BLaER1 treated with 17β-estradiol and CSF1 and Interleukin-3, amounts not matched to agents 10 nM and 100 nM (cell line): ENCODE measurements around the gene FKBP1A.
A peak's percentile ranks its signal among the peaks of the same experiment; 100 is the strongest.

ENCODE experiments used
- H3K27ac ChIP-seq, 11 experiments: shearing (Covaris generic); formaldehyde crosslinking; 2 replicates each; pipeline ENCODE4 v1.8.1; 2022
- H3K27me3 ChIP-seq, 11 experiments: shearing (Covaris generic); formaldehyde crosslinking; 2 replicates each; pipeline ENCODE4 v1.8.1; 2022
- H3K36me3 ChIP-seq, 11 experiments: shearing (Covaris generic); formaldehyde crosslinking; 2 replicates each; pipeline ENCODE4 v1.8.1; 2022
- H3K4me1 ChIP-seq, 10 experiments: shearing (Covaris generic); formaldehyde crosslinking; 2 replicates each; pipeline ENCODE4 v1.8.1; 2022
- H3K4me2 ChIP-seq, 11 experiments: shearing (Covaris generic); formaldehyde crosslinking; 2 replicates each; pipeline ENCODE4 v1.8.1; 2022
- H3K4me3 ChIP-seq, 10 experiments: shearing (Covaris generic); formaldehyde crosslinking; 2 replicates each; pipeline ENCODE4 v1.8.1; 2022
- H3K9ac ChIP-seq, 11 experiments: shearing (Covaris generic); formaldehyde crosslinking; 2 replicates each; pipeline ENCODE4 v1.8.1; 2022
- H3K9me3 ChIP-seq, 11 experiments: shearing (Covaris generic); formaldehyde crosslinking; replicated peaks in 1 of 11; 2 replicates each; pipeline ENCODE4 v1.8.1; 2022
- H4K20me1 ChIP-seq, 11 experiments: shearing (Covaris generic); formaldehyde crosslinking; 2 replicates each; pipeline ENCODE4 v1.8.1; 2022
- Cebpa-rat ChIP-seq, 11 experiments: shearing (Covaris generic); IDR thresholded peaks; 2 replicates each; pipeline ENCODE4 v1.8.1; 2022

FKBP1A gene

GRCh38 chr20:1392693-1393506, at the start of gene FKBP1A:
Gene FKBP1A, minus strand, starts transcription at chr20:1393054. Its CDS starts 56 bp downstream, at chr20:1392998.
- peak within 1 kb of the TSS; percentile 82 to 96 (median 88) for H3K27ac ChIP-seq

DNA sequence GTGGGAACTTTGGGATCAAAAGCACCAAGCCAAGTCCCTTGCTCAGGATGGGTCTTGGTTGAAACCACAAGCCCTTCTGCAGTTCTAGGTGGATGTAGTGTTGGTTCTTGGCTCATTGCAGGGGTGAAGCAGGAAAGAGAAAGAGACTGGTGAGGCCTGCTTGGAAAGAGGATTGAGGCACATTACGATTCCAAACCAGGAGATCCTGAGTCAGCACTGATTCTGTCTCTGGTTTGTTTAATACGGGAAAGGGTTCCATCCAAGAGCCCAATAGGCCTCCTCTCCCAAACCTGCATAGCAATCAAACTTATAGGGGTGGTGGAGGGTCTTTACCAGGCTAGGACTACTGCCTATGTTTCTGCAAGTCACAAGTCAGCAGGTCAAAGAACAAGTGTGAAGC, 49.5 kb upstream of the FKBP1A start:
- Histone ChIP-seq H3K4me2 (peak overlapping the region in 7 of 11 experiments; percentile 73 to 88 (median 83); a peak in 11 of 22 replicates), H3K27me3 (no peaks in the 10 kb centered on the region), H3K9ac (no peak overlapping the region), H3K4me3 (no peak overlapping the region), H3K27ac (no peak overlapping the region), H3K4me1 (peaks cover 11 to 71% (median 54%) of the 10 kb centered on the region in 10 experiments; a peak in 19 of 20 replicates), H4K20me1 (peaks cover 36 to 96% (median 67%) of the 10 kb centered on the region in 11 experiments; a peak in 21 of 22 replicates), H3K36me3 (peaks cover 57 to 83% (median 75%) of the 10 kb centered on the region in 11 experiments), H3K9me3 (no peaks in the 10 kb centered on the region)
- TF ChIP-seq Cebpa-rat (IDR thresholded peaks at IDR 0.05), result no peak

More at GRCh38 chr20:1392693-1393506, at the start of gene FKBP1A:
- peak within 1 kb of the TSS; percentile 77 to 99 (median 96) for H3K4me2 ChIP-seq
- no peak for TF ChIP-seq Cebpa-rat (IDR thresholded peaks at IDR 0.05)
- peaks cover under 1 to 23% (median 11%) of the 10 kb centered on the region in 11 experiments; a peak in 15 of 22 replicates for H3K36me3 ChIP-seq
- H3K4me1 ChIP-seq, result peaks cover 62 to 88% (median 84%) of the 10 kb centered on the region in 10 experiments
- H3K4me3 ChIP-seq, result peak within 1 kb of the TSS; percentile 73 to 97 (median 88)
- H4K20me1 ChIP-seq, result peaks cover 38 to 46% (median 43%) of the 10 kb centered on the region in 11 experiments
- H3K27me3 ChIP-seq, result no peaks in the 10 kb centered on the region
- peak within 1 kb of the TSS; percentile 84 to 95 (median 91) for H3K9ac ChIP-seq
- 0 out of 22 replicates have a peak, but pooled peaks cover 0 to 5% (median 0%) of the 10 kb centered on the region in 11 experiments for H3K9me3 ChIP-seq

DNA sequence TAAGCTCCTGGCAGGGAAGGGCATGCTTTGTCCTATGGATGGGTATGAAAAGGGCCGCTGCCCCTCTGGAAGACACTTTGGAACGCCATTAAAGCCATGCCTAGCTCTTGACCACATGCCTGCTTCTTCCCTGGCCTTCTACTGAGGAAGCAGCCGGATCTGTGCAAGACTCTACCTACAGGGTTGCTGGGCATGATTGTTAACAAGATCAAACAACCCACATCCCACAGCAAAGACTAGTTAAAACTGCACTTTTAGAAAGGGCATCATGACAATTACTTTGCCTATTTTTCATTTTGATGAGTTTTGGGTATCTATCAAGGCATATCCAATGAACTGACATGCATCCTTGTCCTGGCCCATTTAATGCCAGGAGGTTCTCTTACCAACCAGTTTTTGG, 48.3 kb upstream of the FKBP1A start:
- TF ChIP-seq Cebpa-rat (IDR thresholded peaks at IDR 0.05), result no peak
- no peak overlapping the region for H3K4me3 ChIP-seq
- peaks cover 11 to 81% (median 55%) of the 10 kb centered on the region in 10 experiments; a peak in 19 of 20 replicates for H3K4me1 ChIP-seq
- H3K4me2 ChIP-seq, result peak overlapping the region in 3 of 11 experiments; percentile 2 to 17 (median 13); a peak in 3 of 22 replicates
- H3K9ac ChIP-seq, result 0 out of 22 replicates have a peak overlapping the region, but pooled peaks of 1 of the 11 experiments have one; percentile 14
- no peak overlapping the region for H3K27ac ChIP-seq
- H3K36me3 ChIP-seq, result peaks cover 45 to 71% (median 63%) of the 10 kb centered on the region in 11 experiments
- peaks cover 26 to 89% (median 65%) of the 10 kb centered on the region in 11 experiments; a peak in 21 of 22 replicates for H4K20me1 ChIP-seq
- H3K9me3 ChIP-seq, result no peaks in the 10 kb centered on the region
- H3K27me3 ChIP-seq, result no peaks in the 10 kb centered on the region

DNA sequence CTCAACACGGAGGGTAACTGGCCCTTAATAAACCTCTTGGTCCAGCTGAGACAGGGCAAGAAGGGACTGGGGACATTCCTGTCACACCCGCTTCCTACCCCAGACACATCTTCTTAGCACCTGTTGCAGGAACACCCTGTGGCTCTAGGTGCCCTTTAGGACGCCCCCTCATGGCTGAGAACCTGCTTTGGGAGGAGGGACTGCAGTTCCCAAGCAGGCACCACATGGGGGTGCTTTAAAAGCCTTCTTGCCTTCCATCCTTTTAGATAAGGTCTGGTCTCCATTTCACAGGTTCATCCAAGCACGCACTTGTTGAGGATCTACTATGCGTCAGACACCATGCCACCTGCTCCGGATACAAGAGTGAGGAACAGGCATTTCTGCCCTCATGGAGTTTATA, 47.2 kb upstream of the FKBP1A start:
- Histone ChIP-seq H3K4me1 (peaks cover 21 to 88% (median 59%) of the 10 kb centered on the region in 10 experiments), H3K27ac (no peak overlapping the region)
- TF ChIP-seq Cebpa-rat (IDR thresholded peaks at IDR 0.05), result no peak

DNA sequence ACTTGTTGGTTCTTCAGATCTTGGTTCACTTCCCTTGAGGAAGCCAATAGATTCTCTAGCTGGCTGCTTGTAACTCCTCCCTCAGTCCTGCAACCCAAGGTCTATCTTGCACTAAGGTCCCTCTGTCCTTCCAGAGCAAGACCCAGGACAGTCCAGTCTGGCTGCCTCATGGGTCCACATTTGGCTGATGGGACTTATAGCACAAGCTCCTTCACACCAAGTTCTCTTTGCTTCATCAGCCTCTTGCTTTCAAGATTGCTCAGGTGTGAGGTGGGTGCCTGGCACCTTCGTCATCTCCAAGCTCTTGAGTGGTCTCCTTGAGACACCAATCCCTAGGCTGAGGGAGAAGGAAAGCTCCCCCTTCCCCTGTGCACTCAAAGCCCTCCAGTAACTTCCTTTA, 45.5 kb upstream of the FKBP1A start:
- Histone ChIP-seq H3K9ac (no peak overlapping the region), H3K4me1 (peaks cover 37 to 87% (median 57%) of the 10 kb centered on the region in 10 experiments), H3K27me3 (peaks cover 0 to 9% (median 0%) of the 10 kb centered on the region in 11 experiments; a peak in 6 of 22 replicates), H3K4me2 (peak overlapping the region; percentile 6 to 86 (median 73); a peak in 19 of 22 replicates), H3K36me3 (peaks cover 17 to 44% (median 35%) of the 10 kb centered on the region in 11 experiments; a peak in 21 of 22 replicates), H3K27ac (no peak overlapping the region), H4K20me1 (peaks cover 15 to 74% (median 54%) of the 10 kb centered on the region in 11 experiments; a peak in 20 of 22 replicates), H3K9me3 (peaks cover 0 to 7% (median 6%) of the 10 kb centered on the region in 11 experiments; a peak in 12 of 22 replicates), H3K4me3 (no peak overlapping the region)
- no peak for TF ChIP-seq Cebpa-rat (IDR thresholded peaks at IDR 0.05)

More for the DNA sequence above, 47.2 kb upstream of the FKBP1A start:
- no peaks in the 10 kb centered on the region for H3K9me3 ChIP-seq
- no peak overlapping the region for H3K4me3 ChIP-seq
- H3K9ac ChIP-seq, result no peak overlapping the region
- peaks cover 34 to 60% (median 52%) of the 10 kb centered on the region in 11 experiments for H3K36me3 ChIP-seq
- peaks cover 21 to 80% (median 65%) of the 10 kb centered on the region in 11 experiments; a peak in 21 of 22 replicates for H4K20me1 ChIP-seq
- no peak overlapping the region for H3K4me2 ChIP-seq
- H3K27me3 ChIP-seq, result no peaks in the 10 kb centered on the region; a peak in 1 of 22 replicates

GRCh38 chr20:1437235-1437904, 44.5 kb upstream of the FKBP1A start:
- Histone ChIP-seq H4K20me1 (peaks cover 11 to 64% (median 44%) of the 10 kb centered on the region in 11 experiments; a peak in 18 of 22 replicates), H3K36me3 (peaks cover 10 to 34% (median 26%) of the 10 kb centered on the region in 11 experiments; a peak in 21 of 22 replicates), H3K27me3 (peaks cover 0 to 19% (median 0%) of the 10 kb centered on the region in 11 experiments; a peak in 6 of 22 replicates), H3K4me2 (peak overlapping the region in 10 of 11 experiments; percentile 1 to 73 (median 41); a peak in 11 of 22 replicates), H3K9ac (no peak overlapping the region), H3K9me3 (peaks cover 0 to 11% (median 9%) of the 10 kb centered on the region in 11 experiments; a peak in 12 of 22 replicates), H3K27ac (no peak overlapping the region; a peak in 1 of 22 replicates), H3K4me1 (peaks cover 37 to 77% (median 48%) of the 10 kb centered on the region in 10 experiments), H3K4me3 (no peak overlapping the region)
- TF ChIP-seq Cebpa-rat (IDR thresholded peaks at IDR 0.05), result no peak

DNA sequence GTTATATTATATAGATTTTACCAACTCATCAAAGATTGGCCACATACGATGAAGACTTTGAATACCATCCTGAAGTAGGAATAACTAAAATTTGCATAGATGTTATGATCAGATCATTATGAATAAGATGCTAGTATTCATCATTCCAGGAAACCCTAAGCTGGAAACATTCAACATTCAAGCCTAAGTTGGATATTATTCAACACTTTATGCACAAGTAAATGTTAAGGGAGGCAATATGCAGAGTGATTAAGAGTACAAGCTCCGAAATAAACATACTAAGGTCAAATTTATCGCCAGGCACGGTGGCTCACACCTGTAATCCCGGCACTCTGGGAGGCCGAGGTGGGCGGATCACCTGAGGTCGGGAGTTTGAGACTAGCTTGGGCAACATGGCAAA, 43.4 kb upstream of the FKBP1A start:
- Histone ChIP-seq H3K27me3 (peaks cover 0 to 30% (median 0%) of the 10 kb centered on the region in 11 experiments; a peak in 6 of 22 replicates), H4K20me1 (peaks cover 11 to 53% (median 33%) of the 10 kb centered on the region in 11 experiments; a peak in 17 of 22 replicates), H3K36me3 (peaks cover 0 to 23% (median 14%) of the 10 kb centered on the region in 11 experiments; a peak in 19 of 22 replicates), H3K9me3 (peaks cover 0 to 11% (median 9%) of the 10 kb centered on the region in 11 experiments; a peak in 12 of 22 replicates), H3K4me2 (peak overlapping the region in 1 of 11 experiments; percentile 83; a peak in 1 of 22 replicates), H3K4me3 (no peak overlapping the region), H3K4me1 (peaks cover 37 to 66% (median 47%) of the 10 kb centered on the region in 10 experiments), H3K9ac (no peak overlapping the region), H3K27ac (no peak overlapping the region)
- TF ChIP-seq Cebpa-rat (IDR thresholded peaks at IDR 0.05), result no peak

DNA sequence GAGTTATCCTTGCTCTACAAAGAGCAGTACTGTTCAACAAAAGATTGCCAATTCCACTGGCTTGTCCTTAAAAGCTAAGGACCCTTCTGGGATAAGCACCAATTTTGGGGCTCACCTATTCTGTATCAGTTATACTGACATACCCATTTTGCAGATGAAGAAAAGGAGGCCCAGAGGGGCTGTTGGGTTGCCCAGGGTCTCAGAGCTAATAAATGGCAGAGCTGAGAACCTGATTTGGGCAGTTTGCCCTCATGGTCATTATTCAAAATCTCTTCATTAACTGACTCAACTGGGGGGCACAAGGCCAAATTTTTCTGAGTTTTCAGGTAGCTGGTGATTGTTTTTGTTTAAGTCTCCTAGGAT, 42.5 kb upstream of the FKBP1A start:
- TF ChIP-seq Cebpa-rat (IDR thresholded peaks at IDR 0.05), result no peak
- peaks cover 0 to 13% (median 5%) of the 10 kb centered on the region in 11 experiments; a peak in 14 of 22 replicates for H3K36me3 ChIP-seq
- peaks cover 11 to 44% (median 24%) of the 10 kb centered on the region in 11 experiments; a peak in 16 of 22 replicates for H4K20me1 ChIP-seq
- H3K9me3 ChIP-seq, result peaks cover 0 to 11% (median 9%) of the 10 kb centered on the region in 11 experiments; a peak in 12 of 22 replicates
- H3K4me1 ChIP-seq, result peaks cover 37 to 59% (median 45%) of the 10 kb centered on the region in 10 experiments
- peak overlapping the region; percentile 64 to 89 (median 82) for H3K4me2 ChIP-seq
- no peak overlapping the region for H3K4me3 ChIP-seq
- H3K27me3 ChIP-seq, result peaks cover 0 to 36% (median 0%) of the 10 kb centered on the region in 11 experiments; a peak in 6 of 22 replicates
- H3K27ac ChIP-seq, result 0 out of 22 replicates have a peak overlapping the region, but pooled peaks of 2 of the 11 experiments have one; percentile 5 to 49
- no peak overlapping the region for H3K9ac ChIP-seq
